VCaP (cell line): ENCODE results near the gene WDR81.

Experiments used
- H3K27ac ChIP-seq: fragments of 450-650 bp; 2 replicates; pipeline ENCODE4 v1.5.1; 2017
- TF ChIP-seq, protein P1 (sequence below): fragments of 450-650 bp; conservative IDR thresholded peaks from 2 replicates; pipeline ENCODE4 v1.5.1; 2017; ENCODE audit warnings: mild to moderate bottlenecking, moderate library complexity

The WDR81 gene

DNA sequence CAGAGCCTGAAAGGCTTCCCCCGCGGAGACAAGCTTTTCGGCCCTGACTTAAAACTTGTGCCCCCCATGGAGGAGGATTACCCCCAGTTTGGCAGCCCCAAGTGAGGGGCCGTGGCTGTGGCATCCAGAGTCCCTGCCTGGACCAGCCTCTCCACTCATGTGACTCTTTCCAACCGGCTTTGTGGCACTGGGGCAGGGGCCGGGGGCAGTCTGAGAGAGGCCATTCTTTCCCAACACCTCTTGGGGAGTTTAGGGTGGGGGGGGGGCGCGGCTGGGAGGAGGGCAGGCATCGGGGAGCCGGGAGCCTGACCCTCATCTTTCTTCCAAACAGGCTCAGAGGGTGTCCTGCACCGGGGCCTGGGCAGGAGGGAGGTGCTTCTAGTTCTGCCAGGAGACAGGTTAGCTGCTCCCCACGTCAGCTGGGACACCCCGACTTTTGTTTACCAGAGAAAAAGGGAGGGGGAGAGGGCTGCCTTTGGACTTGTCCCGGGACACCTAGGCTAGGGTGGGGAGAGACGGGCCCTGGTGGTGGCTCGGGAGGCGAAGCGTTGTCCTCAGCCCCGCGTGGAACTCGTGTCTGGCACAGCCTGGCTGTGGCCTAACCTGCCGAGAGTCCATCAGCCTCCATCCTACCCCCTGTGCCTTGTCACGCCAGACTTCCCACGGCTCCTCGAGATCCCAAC lies 30.1 kb downstream of the WDR81 start:
- TF ChIP-seq, protein P1, sequence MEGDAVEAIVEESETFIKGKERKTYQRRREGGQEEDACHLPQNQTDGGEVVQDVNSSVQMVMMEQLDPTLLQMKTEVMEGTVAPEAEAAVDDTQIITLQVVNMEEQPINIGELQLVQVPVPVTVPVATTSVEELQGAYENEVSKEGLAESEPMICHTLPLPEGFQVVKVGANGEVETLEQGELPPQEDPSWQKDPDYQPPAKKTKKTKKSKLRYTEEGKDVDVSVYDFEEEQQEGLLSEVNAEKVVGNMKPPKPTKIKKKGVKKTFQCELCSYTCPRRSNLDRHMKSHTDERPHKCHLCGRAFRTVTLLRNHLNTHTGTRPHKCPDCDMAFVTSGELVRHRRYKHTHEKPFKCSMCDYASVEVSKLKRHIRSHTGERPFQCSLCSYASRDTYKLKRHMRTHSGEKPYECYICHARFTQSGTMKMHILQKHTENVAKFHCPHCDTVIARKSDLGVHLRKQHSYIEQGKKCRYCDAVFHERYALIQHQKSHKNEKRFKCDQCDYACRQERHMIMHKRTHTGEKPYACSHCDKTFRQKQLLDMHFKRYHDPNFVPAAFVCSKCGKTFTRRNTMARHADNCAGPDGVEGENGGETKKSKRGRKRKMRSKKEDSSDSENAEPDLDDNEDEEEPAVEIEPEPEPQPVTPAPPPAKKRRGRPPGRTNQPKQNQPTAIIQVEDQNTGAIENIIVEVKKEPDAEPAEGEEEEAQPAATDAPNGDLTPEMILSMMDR = no peak
- no peak overlapping the region for H3K27ac ChIP-seq

DNA sequence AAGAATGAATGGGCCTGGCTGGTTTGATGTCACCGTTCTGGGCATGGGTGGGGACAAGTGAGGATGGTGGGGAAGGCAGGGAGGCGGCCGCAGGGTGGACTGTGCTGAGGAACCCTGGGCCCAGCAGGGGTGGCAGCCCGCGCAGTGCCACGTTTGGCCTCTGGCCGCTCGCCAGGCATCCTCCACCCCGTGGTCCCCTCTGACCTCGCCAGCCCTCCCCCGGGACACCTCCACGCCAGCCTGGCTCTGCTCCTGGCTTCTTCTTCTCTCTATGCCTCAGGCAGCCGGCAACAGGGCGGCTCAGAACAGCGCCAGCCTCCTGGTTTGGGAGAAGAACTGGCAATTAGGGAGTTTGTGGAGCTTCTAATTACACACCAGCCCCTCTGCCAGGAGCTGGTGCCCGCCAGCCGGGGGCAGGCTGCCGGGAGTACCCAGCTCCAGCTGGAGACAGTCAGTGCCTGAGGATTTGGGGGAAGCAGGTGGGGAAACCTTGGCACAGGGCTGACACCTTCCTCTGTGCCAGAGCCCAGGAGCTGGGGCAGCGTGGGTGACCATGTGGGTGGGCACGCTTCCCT lies 30.8 kb downstream of the WDR81 start:
- TF ChIP-seq, protein P1 = no peak
- no peak overlapping the region for H3K27ac ChIP-seq

DNA sequence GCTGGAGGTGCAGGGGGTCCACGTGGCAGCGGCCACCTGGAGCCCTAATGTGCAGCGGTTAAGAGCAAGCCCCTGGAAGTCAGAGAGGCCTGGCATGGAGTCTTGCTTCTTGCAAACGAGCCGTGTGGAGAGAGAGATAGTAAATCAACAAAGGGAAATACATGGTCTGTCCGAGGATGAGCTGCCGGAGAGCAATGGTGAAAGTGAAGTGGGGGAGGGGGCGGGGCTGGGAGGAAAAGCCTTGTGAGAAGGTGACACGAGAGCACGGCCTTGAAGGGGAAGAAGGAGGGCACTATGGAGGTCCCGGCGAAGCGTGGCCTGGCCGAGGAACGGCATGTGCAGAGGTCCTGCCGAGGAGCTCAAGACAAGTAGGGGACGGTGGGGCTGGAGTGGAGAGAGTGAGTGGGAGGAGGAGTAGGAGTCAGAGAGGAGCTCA lies 31.3 kb downstream of the WDR81 start:
- TF ChIP-seq, protein P1 = no peak
- H3K27ac ChIP-seq = no peak overlapping the region

DNA sequence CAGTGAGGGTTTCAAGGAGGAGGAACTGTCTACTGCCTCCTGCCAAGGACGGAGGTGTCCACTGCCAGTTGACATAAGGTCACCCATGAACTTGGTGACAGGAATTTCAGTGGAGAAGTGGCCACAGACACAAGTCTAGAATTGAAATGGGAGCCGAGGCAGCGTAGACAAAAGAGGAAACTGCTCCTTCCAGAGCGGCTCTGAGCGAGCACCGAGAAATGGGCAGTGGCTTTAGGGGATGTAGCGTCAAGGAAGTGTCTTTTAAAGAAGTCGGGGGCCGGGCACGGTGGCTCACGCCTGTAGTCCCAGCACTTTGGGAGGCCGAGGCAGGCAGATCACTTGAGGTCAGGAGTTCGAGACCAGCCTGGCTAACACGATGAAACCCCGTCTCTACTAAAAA lies 34.3 kb downstream of the WDR81 start:
- TF ChIP-seq, protein P1 = no peak
- no peak overlapping the region for H3K27ac ChIP-seq

GRCh38 chr17:1759529-1759928 lies 35.0 kb downstream of the WDR81 start:
- TF ChIP-seq, protein P1 = no peak

DNA sequence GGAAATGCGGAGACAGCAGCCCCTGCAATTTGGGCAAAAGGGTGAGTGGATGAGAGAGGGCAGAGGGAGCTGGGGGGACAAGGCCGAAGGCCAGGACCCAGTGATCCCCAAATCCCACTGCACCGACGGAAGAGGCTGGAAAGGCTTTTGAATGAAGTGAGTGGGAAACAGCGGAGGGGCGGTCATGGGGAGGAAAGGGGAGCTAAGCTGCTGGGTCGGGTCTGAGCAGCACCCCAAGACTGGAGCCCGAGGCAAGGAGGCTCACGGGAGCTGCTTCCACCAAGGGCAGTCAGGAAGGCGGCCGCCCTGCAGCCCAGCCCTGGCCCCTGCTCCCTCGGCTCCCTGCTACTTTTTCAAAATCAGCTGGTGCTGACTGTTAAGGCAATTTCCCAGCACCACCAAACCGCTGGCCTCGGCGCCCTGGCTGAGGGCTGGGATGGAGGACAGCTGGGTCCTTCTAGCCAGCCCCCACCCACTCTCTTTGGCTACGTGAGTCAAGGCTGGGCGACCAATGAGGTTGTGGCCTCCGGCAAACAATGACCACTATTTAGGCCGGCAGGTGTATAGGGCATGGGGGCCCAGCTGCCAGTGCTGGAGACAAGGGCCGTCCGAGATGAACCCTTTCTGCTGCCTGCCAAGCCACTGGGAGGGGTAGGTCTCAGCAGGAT lies 37.9 kb downstream of the WDR81 start:
- TF ChIP-seq, protein P1 = no peak

More at GRCh38 chr17:1759529-1759928, 35.0 kb downstream of the WDR81 start:
- no peak overlapping the region for H3K27ac ChIP-seq

More for the DNA sequence above, 37.9 kb downstream of the WDR81 start:
- no peak overlapping the region for H3K27ac ChIP-seq
